ENCODE results near the gene SFTPD.

GRCh38 chr10:79898597-79899325 is 50.1 kb downstream of the SFTPD start:
- TF ChIP-seq CTCF (IDR thresholded peaks at IDR 0.05; ENCODE audit: insufficient read depth, low read length, poor library complexity, severe bottlenecking) (no peak), EZH2phosphoT487 (conservative IDR thresholded peaks at IDR 0.05; ENCODE audit: low read length) (no peak)
